Adrenal gland (tissue), 12 donors: Measurements from ENCODE around the gene ZNF117. TPM values are rescaled to one million over a fixed set of nuclear protein-coding genes. Genes with fewer than 3 reads are reported as not detected.
A peak's percentile ranks its signal among the peaks of the same experiment; 100 is the strongest.
"Not testable (repeated sequence)": the region's sequence is repeated elsewhere in the genome, so short reads cannot be mapped to it uniquely, and the experiment has no call there.

ENCODE experiments used
- DNase-seq, 7 donors: peaks; one replicate each; pipeline ENCODE4 v3.0.0-alpha.2; 2019 to 2020
- H3K27ac ChIP-seq, 5 donors: fragments of 200-600 bp; sonication (generic) in 4 of 5; 1 replicate in 3 of 5; 2 replicates in 2 of 5; pipeline versions ENCODE4 v1.5.1 to v1.8.0; 2016 to 2020; ENCODE audit warnings: mild to moderate bottlenecking in 1 of 5
- H3K27me3 ChIP-seq: fragments of 200-600 bp; 2 replicates; pipeline ENCODE4 v1.8.0; 2021
- H3K36me3 ChIP-seq, 2 donors: fragments of 200-600 bp; replicated peaks in 1 of 2; 1 replicate in 1 of 2; 2 replicates in 1 of 2; pipeline versions ENCODE4 v1.5.1 to v1.8.0; 2018 to 2022
- H3K4me1 ChIP-seq, 2 donors: fragments of 200-600 bp; replicated peaks in 1 of 2; 1 replicate in 1 of 2; 2 replicates in 1 of 2; pipeline versions ENCODE4 v1.5.1 to v1.8.0; 2018 to 2021
- H3K4me3 ChIP-seq, 4 donors: fragments of 200-600 bp; sonication (generic) in 3 of 4; one replicate each; pipeline ENCODE4 v1.5.1; 2016 to 2018
- H3K9me3 ChIP-seq, 3 donors: fragments of 200-600 bp; sonication (generic) in 1 of 3; replicated peaks in 1 of 3; 1 replicate in 2 of 3; 2 replicates in 1 of 3; pipeline versions ENCODE4 v1.5.1 to v1.8.0; 2016 to 2021
- CTCF ChIP-seq, 6 experiments: fragments of 450-650 bp in 4 of 6; fragments of 200-600 bp in 2 of 6; sonication (generic) in 1 of 6; IDR thresholded peaks; 1 replicate in 5 of 6; 2 replicates in 1 of 6; pipeline versions ENCODE4 v1.5.1 to v1.8.0; 2016 to 2021; ENCODE audit warnings: antibody characterized with exemption in 6 of 6, mild to moderate bottlenecking in 2 of 6, moderate library complexity in 1 of 6
- POLR2A ChIP-seq, 2 donors: fragments of 450-650 bp; IDR thresholded peaks; one replicate each; pipeline ENCODE4 v1.6.1; 2017; ENCODE audit warnings: antibody characterized with exemption in 2 of 2, mild to moderate bottlenecking in 2 of 2, moderate library complexity in 1 of 2
- WGBS, 4 donors: extraction: QIAGEN DNeasy Blood & Tissue Kit in 2 of 4; methylation state at CpG; one replicate each; pipeline versions ENCODE4 v1.1.5 to v1.1.7; 2013 to 2017; 5-methylcytosine and 5-hydroxymethylcytosine counted together
- intact Hi-C, 2 donors: fragments of 100-400 bp; cut with DNase I; formaldehyde crosslinking; loops; one replicate each; pipeline versions ENCODE4 v1.14.1 to v1.15.0; 2022 to 2023
- polyA plus RNA-seq, 3 donors: library from polyadenylated mRNA; stranded (reverse); fragments of 200-250 nt in 2 of 3; fragments of 350-450 nt in 1 of 3; fragmentation: Illumina TruSeq in 1 of 3; extraction: RNeasy Lipid Tissue Mini Kit (QIAGEN cat#74804) in 1 of 3; gene quantifications; one replicate each; pipeline ENCODE4 v1.2.3, GENCODE V29; 2013 to 2014
- total RNA-seq, 9 donors: library from RNA; depleted of rRNA in 4 of 9; stranded (reverse); fragments of >200 nt in 4 of 9; fragments of 120-200 nt in 1 of 9; fragmentation: NEBNext Ultra II Directional in 1 of 9; extraction: Animal tissue kit (Norgen Biotek cat#: 25700) in 1 of 9; gene quantifications; one replicate each; pipeline versions ENCODE4 v1.1.0 to v1.2.4, GENCODE V29; 2013 to 2023
- donor health status: healthy with polysubstance abuse.
- donor health status: Bipolar disorder and iron deficiency.
- donor health status: DM: yes; HTN: yes; CAD: no.
- donor health status: DM: no; HTN: no; CAD: no.
- donor health status: DM: no; HTN: no; CAD: no.
- donor health status: DM: yes; HTN: yes; CAD: no.

The ZNF117 gene
- total and polyA plus RNA-seq, 12 donors, result 12.0 to 145 (median 39.9) TPM

GRCh38 chr7:64945503-64946175 is 45.2 kb downstream of the ZNF117 start:
- Histone ChIP-seq H3K9me3 (no peaks in the 10 kb centered on the region), H3K27ac (no peak overlapping the region), H3K36me3 (no peaks in the 10 kb centered on the region), H3K4me1 (peaks cover 7 to 13% of the 10 kb centered on the region in 2 donors), H3K4me3 (no peak overlapping the region), H3K27me3 (no peaks in the 10 kb centered on the region)
- intact Hi-C loops, result loop anchor here in 1 of 2 donors (5.0 kb wide), 1 partner anchor 367 kb away; no protein-coding TSS in a partner anchor
- TF ChIP-seq POLR2A (IDR thresholded peaks at IDR 0.05) (no peak), CTCF (IDR thresholded peaks at IDR 0.05) (no peak)
- no peak for DNase-seq
- 53 to 68% (median 58%) methylated on average over 2 of the region's 2 CpGs for WGBS, 4 donors

- intact Hi-C loops, result loop anchor here in 1 of 2 donors (5.0 kb wide), 1 partner anchor 367 kb away; no protein-coding TSS in a partner anchor
- DNase-seq, result peak in 1 of 7 donors; percentile 48
- not testable (repeated sequence) for H3K9me3 ChIP-seq, H3K4me3 ChIP-seq, H3K36me3 ChIP-seq, H3K27ac ChIP-seq, H3K27me3 ChIP-seq
- WGBS, 4 donors, result 84 to 93% (median 86%) methylated on average over 4 to 5 of the region's 5 CpGs
- peaks cover 7 to 13% of the 10 kb centered on the region in 2 donors for H3K4me1 ChIP-seq
These were observed 46.0 kb downstream of the ZNF117 start for GRCh38 chr7:64944667-64945502.

- DNase-seq, H3K4me3 ChIP-seq, H3K9me3 ChIP-seq, H3K27ac ChIP-seq, H3K4me1 ChIP-seq, H3K27me3 ChIP-seq, H3K36me3 ChIP-seq, intact Hi-C loops: not testable (repeated sequence)
- WGBS, 4 donors, result 88 to 100% (median 95%) methylated on average over 5 to 6 of the region's 6 CpGs
These were observed 50.8 kb downstream of the ZNF117 start for GRCh38 chr7:64940021-64940420.

- no peaks in the 10 kb centered on the region for H3K4me1 ChIP-seq
- peaks cover 0 to 9% (median 0%) of the 10 kb centered on the region in 3 donors for H3K9me3 ChIP-seq
- H3K27ac ChIP-seq, result no peak overlapping the region
- intact Hi-C loops, result no loop called here
- H3K27me3 ChIP-seq, result no peaks in the 10 kb centered on the region
- TF ChIP-seq POLR2A (IDR thresholded peaks at IDR 0.05) (no peak), CTCF (IDR thresholded peaks at IDR 0.05) (no peak)
- 87 to 97% (median 95%) methylated on average over 1 of the region's 1 CpG for WGBS, 4 donors
- no peak overlapping the region for H3K4me3 ChIP-seq
- no peak for DNase-seq
- H3K36me3 ChIP-seq, result no peaks in the 10 kb centered on the region
These were observed 52.3 kb downstream of the ZNF117 start for GRCh38 chr7:64938540-64938939.

GRCh38 chr7:64934478-64934877 is 56.4 kb downstream of the ZNF117 start:
- peaks cover 0 to 13% (median under 1%) of the 10 kb centered on the region in 3 donors for H3K9me3 ChIP-seq
- TF ChIP-seq POLR2A (IDR thresholded peaks at IDR 0.05) (no peak), CTCF (IDR thresholded peaks at IDR 0.05) (no peak)
- no peaks in the 10 kb centered on the region for H3K4me1 ChIP-seq
- no peak for DNase-seq
- intact Hi-C loops, result no loop called here
- H3K36me3 ChIP-seq, result no peaks in the 10 kb centered on the region
- no peak overlapping the region for H3K27ac ChIP-seq
- no peak overlapping the region for H3K4me3 ChIP-seq
- 91 to 97% (median 97%) methylated on average over 1 of the region's 1 CpG for WGBS, 4 donors
- no peaks in the 10 kb centered on the region for H3K27me3 ChIP-seq

- WGBS, 4 donors, result 94 to 98% (median 97%) methylated on average over 4 of the region's 4 CpGs
- H3K27ac ChIP-seq, intact Hi-C loops, H3K36me3 ChIP-seq, H3K4me3 ChIP-seq, H3K27me3 ChIP-seq, DNase-seq, H3K4me1 ChIP-seq: not testable (repeated sequence)
- H3K9me3 ChIP-seq, result peaks cover 0 to 16% (median 9%) of the 10 kb centered on the region in 3 donors
These were observed 62.3 kb downstream of the ZNF117 start for GRCh38 chr7:64928252-64929187.
